GM12878 (cell line): ENCODE measurements around the gene PDSS2.
"Not testable (repeated sequence)": the region's sequence is repeated elsewhere in the genome, so short reads cannot be mapped to it uniquely, and the experiment has no call there.

Experiments
- BCL11A ChIP-seq: IDR thresholded peaks from 2 replicates; pipeline ENCODE4 v1.6.1; 2011; ENCODE audit warnings: low read depth, low read length
- CBX5 ChIP-seq: sonication (generic); IDR thresholded peaks from 2 replicates; pipeline ENCODE4 v1.6.1; 2016; ENCODE audit warnings: low read depth, moderate library complexity, mild to moderate bottlenecking, inconsistent platforms
- CTCF ChIP-seq, 3 experiments: IDR thresholded peaks in 2 of 3; conservative IDR thresholded peaks in 1 of 3; 2 replicates each; pipeline ENCODE4 v1.5.1; 2011; ENCODE audit warnings: low read depth in 3 of 3, low read length in 3 of 3, mild to moderate bottlenecking in 3 of 3, control low read depth in 2 of 3, moderate library complexity in 2 of 3, inconsistent platforms in 1 of 3, mixed read lengths in 1 of 3; ENCODE audit not compliant: control insufficient read depth in 2 of 3, insufficient read depth in 1 of 3; ENCODE audit errors: extremely low read depth in 1 of 3
- EP300 ChIP-seq, 2 experiments: fragments of 150-350 bp in 1 of 2; IDR thresholded peaks; 2 replicates each; pipeline ENCODE4 v1.6.1; 2011 to 2012; ENCODE audit warnings: low read depth in 2 of 2, low read length in 2 of 2, borderline replicate concordance in 1 of 2, improper control_type of control experiment in 1 of 2, inconsistent platforms in 1 of 2; ENCODE audit not compliant: control insufficient read depth in 1 of 2
- JUND ChIP-seq: IDR thresholded peaks from 2 replicates; pipeline ENCODE4 v1.6.1; 2012; ENCODE audit warnings: low read depth, mild to moderate bottlenecking, low read length, improper control_type of control experiment, moderate library complexity
- MAX ChIP-seq: IDR thresholded peaks from 2 replicates; pipeline ENCODE4 v1.6.1; 2012; ENCODE audit warnings: low read depth, low read length, improper control_type of control experiment
- RB1 ChIP-seq: fragments of 450-650 bp; formaldehyde crosslinking; IDR thresholded peaks from 2 replicates; pipeline ENCODE4 v1.6.1; 2017; ENCODE audit warnings: mild to moderate bottlenecking, borderline replicate concordance
- REST ChIP-seq: IDR thresholded peaks from 2 replicates; pipeline ENCODE4 v1.6.1; 2012; ENCODE audit warnings: mild to moderate bottlenecking, low read depth, low read length
- SP1 ChIP-seq: IDR thresholded peaks from one replicate; pipeline ENCODE4 v1.6.1; 2011; ENCODE audit warnings: low read depth, low read length
- SPI1 ChIP-seq: IDR thresholded peaks from 2 replicates; pipeline ENCODE4 v1.6.1; 2011; ENCODE audit warnings: low read depth, mild to moderate bottlenecking, low read length, moderate library complexity, borderline replicate concordance; ENCODE audit not compliant: insufficient read depth
- SRF ChIP-seq, 2 experiments: IDR thresholded peaks; 2 replicates each; pipeline ENCODE4 v1.6.1; 2011; ENCODE audit warnings: low read depth in 2 of 2, low read length in 2 of 2, mild to moderate bottlenecking in 1 of 2, moderate library complexity in 1 of 2
- TAF1 ChIP-seq: IDR thresholded peaks from 2 replicates; pipeline ENCODE4 v1.6.1; 2011; ENCODE audit warnings: mild to moderate bottlenecking, low read depth, low read length, borderline replicate concordance
- ZBTB11 ChIP-seq: fragments of 450-650 bp; formaldehyde crosslinking; IDR thresholded peaks from 2 replicates; pipeline ENCODE4 v1.5.0; 2022; ENCODE audit warnings: mild to moderate bottlenecking, missing genetic modification characterization

GRCh38 chr6:107135048-107135680 lies 324.2 kb downstream of the PDSS2 start:
- not testable (repeated sequence) for TF ChIP-seq MAX; SP1; BCL11A; RB1; REST; TAF1; SRF (IDR thresholded peaks at IDR 0.05; ENCODE audit: low read depth in 2 of 2, low read length in 2 of 2); EP300 (IDR thresholded peaks at IDR 0.05; ENCODE audit: borderline replicate concordance in 1 of 2, control insufficient read depth in 1 of 2, low read depth in 2 of 2, low read length in 2 of 2); ZBTB11 (CRISPR knock-in tag); CBX5; CTCF (IDR thresholded peaks at IDR 0.05 in 2 of 3, conservative IDR thresholded peaks at IDR 0.05 in 1 of 3; ENCODE audit: control insufficient read depth in 2 of 3, extremely low read depth in 1 of 3, insufficient read depth in 1 of 3, low read depth in 3 of 3, low read length in 3 of 3); JUND; SPI1
